T-cell (primary cell): ENCODE data around the gene OR51A4. TPM values are rescaled to one million over a fixed set of nuclear protein-coding genes. Genes with fewer than 3 reads are reported as not detected.

Experiments
- total RNA-seq, 35 experiments: library from RNA in 6 of 35; stranded (reverse) in 6 of 35; fragments of 120-200 nt in 1 of 35; gene quantifications; one replicate each; pipeline versions ENCODE4 v1.2.1 to v1.2.4 and lab custom pipeline; 2013 to 2026

Gene OR51A4
- total RNA-seq, 5 donors from 2014 or later (not counting 1 experiment from before 2014, with no cell fraction given), result not detected

Other genes starting within 250 kb of the OR51A4 start
- gene OR51E2, start 249.8 kb downstream of the OR51A4 start, total RNA-seq, result not detected
- gene MMP26, start 242.8 kb downstream of the OR51A4 start, total RNA-seq, result not detected
- not detected for gene OR51F1, start 177.7 kb downstream of the OR51A4 start, total RNA-seq
- gene OR52R1, start 143.2 kb downstream of the OR51A4 start, total RNA-seq, result not detected
- not detected for gene OR51F2, start 126.3 kb downstream of the OR51A4 start, total RNA-seq
- not detected for gene OR51S1, start 98.4 kb downstream of the OR51A4 start, total RNA-seq
- not detected for gene OR51T1, start 65.7 kb downstream of the OR51A4 start, total RNA-seq
- not detected for gene OR51A7, start 43.8 kb downstream of the OR51A4 start, total RNA-seq
- not detected for gene OR51G2, start 28.3 kb downstream of the OR51A4 start, total RNA-seq
- not detected for gene OR51G1, start 23.3 kb downstream of the OR51A4 start, total RNA-seq
- not detected for gene OR51A2, start 8.1 kb upstream of the OR51A4 start, total RNA-seq
- not detected for gene OR51L1, start 47.2 kb upstream of the OR51A4 start, total RNA-seq
- gene OR52J3, start 98.9 kb upstream of the OR51A4 start, total RNA-seq, result not detected
- not detected for gene OR52E2, start 112.0 kb upstream of the OR51A4 start, total RNA-seq
- gene OR52E1, start 122.0 kb upstream of the OR51A4 start, total RNA-seq, result not detected
- not detected for gene OR52A5, start 190.8 kb upstream of the OR51A4 start, total RNA-seq
- not detected for gene OR52A1, start 207.2 kb upstream of the OR51A4 start, total RNA-seq